SU-DHL-6 (cell line): ENCODE data around the gene KIF5B.

Experiments used
- H2AFZ ChIP-seq: fragments of 200-600 bp; sonication (generic); 2 replicates; pipeline ENCODE4 v1.6.1; 2014; ENCODE audit warnings: low read depth, mild to moderate bottlenecking, moderate library complexity, mixed read lengths, antibody characterized with exemption, low read length; ENCODE audit not compliant: severe bottlenecking
- H3F3A ChIP-seq: fragments of 200-600 bp; shearing (Covaris generic); 2 replicates; pipeline ENCODE4 v1.6.0; 2016; ENCODE audit warnings: antibody characterized with exemption, mild to moderate bottlenecking; ENCODE audit not compliant: insufficient read depth
- H3K27ac ChIP-seq: fragments of 200-600 bp; sonication (generic); 2 replicates; pipeline ENCODE4 v1.5.1; 2016; ENCODE audit warnings: low read depth, mild to moderate bottlenecking, low read length, moderate library complexity, mixed read lengths
- H3K27me3 ChIP-seq: fragments of 200-600 bp; sonication (generic), shearing (Covaris generic); 2 replicates; pipeline ENCODE4 v1.6.0; 2014; ENCODE audit warnings: mild to moderate bottlenecking, low read length
- H3K36me3 ChIP-seq: fragments of 200-600 bp; sonication (generic); 2 replicates; pipeline ENCODE4 v1.6.1; 2014; ENCODE audit warnings: mild to moderate bottlenecking, low read length, mixed read lengths
- H3K4me2 ChIP-seq: fragments of 300-600, 200-600 bp; shearing (Covaris generic), sonication (generic); 2 replicates; pipeline ENCODE4 v1.6.0; 2014; ENCODE audit warnings: low read length, low read depth, mild to moderate bottlenecking; ENCODE audit not compliant: poor library complexity, severe bottlenecking
- H3K4me3 ChIP-seq: fragments of 200-600 bp; sonication (generic); 2 replicates; pipeline ENCODE4 v1.5.1; 2014; ENCODE audit warnings: antibody characterized with exemption, low read length, mild to moderate bottlenecking, mixed read lengths; ENCODE audit not compliant: insufficient read depth, poor library complexity, severe bottlenecking
- H3K79me2 ChIP-seq: fragments of 200-600 bp; sonication (generic); 2 replicates; pipeline ENCODE4 v1.6.1; 2014; ENCODE audit warnings: mild to moderate bottlenecking, low read length, moderate library complexity; ENCODE audit not compliant: insufficient read depth
- H3K9ac ChIP-seq: fragments of 200-600 bp; sonication (generic); 2 replicates; pipeline ENCODE4 v1.7.0; 2014; ENCODE audit warnings: mild to moderate bottlenecking, low read length
- H3K9me2 ChIP-seq: fragments of 200-600 bp; sonication (generic); replicated peaks from 2 replicates; pipeline ENCODE4 v1.6.1; 2014; ENCODE audit warnings: low read length; ENCODE audit not compliant: insufficient read depth
- H3K9me3 ChIP-seq: fragments of 200-600 bp; sonication (generic); 2 replicates; pipeline ENCODE4 v1.6.1; 2014; ENCODE audit warnings: low read length, mixed read lengths; ENCODE audit not compliant: insufficient read depth
- H4K20me1 ChIP-seq: fragments of 200-600 bp; sonication (generic); 2 replicates; pipeline ENCODE4 v1.6.1; 2014; ENCODE audit warnings: low read depth, mild to moderate bottlenecking, antibody characterized with exemption, low read length, moderate library complexity, mixed read lengths
- CTCF ChIP-seq: fragments of 200-600 bp; sonication (generic); IDR thresholded peaks from one replicate; pipeline ENCODE4 v1.5.1; 2017; ENCODE audit warnings: antibody characterized with exemption, mild to moderate bottlenecking, low read length, moderate library complexity; ENCODE audit not compliant: insufficient read depth, poor library complexity, severe bottlenecking
- EZH2phosphoT487 ChIP-seq: fragments of 200-600 bp; sonication (generic), shearing (Covaris generic); conservative IDR thresholded peaks from 2 replicates; pipeline ENCODE4 v1.6.1; 2018; ENCODE audit warnings: mild to moderate bottlenecking, antibody characterized with exemption, low read length, moderate library complexity, mixed read lengths

Gene KIF5B

GRCh38 chr10:32005050-32005449 is 51.2 kb downstream of the KIF5B start:
- Histone ChIP-seq H2AFZ (no peak overlapping the region), H3K27me3 (no peaks in the 10 kb centered on the region), H3K79me2 (no peaks in the 10 kb centered on the region), H3K9me2 (no peaks in the 10 kb centered on the region), H3F3A (peaks cover 12% of the 10 kb centered on the region; the same call in 1 of the 2 replicates), H3K27ac (no peak overlapping the region), H3K36me3 (peaks cover 11% of the 10 kb centered on the region; the same call in 1 of the 2 replicates), H3K4me2 (no peak overlapping the region), H3K9me3 (no peaks in the 10 kb centered on the region), H3K9ac (no peak overlapping the region), H4K20me1 (no peaks in the 10 kb centered on the region; the same call in 1 of the 2 replicates), H3K4me3 (no peak overlapping the region)
- TF ChIP-seq CTCF: peak; percentile 71
- no peak for TF ChIP-seq EZH2phosphoT487

DNA sequence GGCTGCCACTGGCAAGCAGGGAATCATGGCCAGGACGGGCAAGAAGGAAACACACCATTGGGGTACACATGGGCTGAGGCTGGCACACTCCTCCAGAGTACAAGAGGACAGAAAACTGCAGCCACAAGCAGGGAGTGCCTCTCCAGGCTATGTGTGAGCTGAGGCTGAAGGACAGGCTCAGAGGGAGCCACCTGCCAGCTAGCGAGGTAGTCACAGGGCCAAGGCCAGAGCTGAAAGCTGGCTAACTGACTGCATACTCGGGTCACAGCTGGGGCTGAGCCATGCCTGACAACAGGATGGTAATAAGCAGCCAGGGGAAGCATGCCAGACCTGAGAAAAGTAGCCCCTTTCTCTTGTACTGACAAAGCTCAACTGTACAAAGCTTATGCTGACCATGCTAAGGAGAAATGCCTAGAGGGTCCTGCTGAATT is 52.0 kb downstream of the KIF5B start:
- Histone ChIP-seq H3K27ac (no peak overlapping the region), H3K27me3 (no peaks in the 10 kb centered on the region), H3K4me2 (no peak overlapping the region), H3K79me2 (no peaks in the 10 kb centered on the region), H3K9me2 (no peaks in the 10 kb centered on the region), H3K4me3 (no peak overlapping the region), H2AFZ (no peak overlapping the region), H4K20me1 (no peaks in the 10 kb centered on the region; the same call in 1 of the 2 replicates), H3K9ac (no peak overlapping the region), H3K9me3 (no peaks in the 10 kb centered on the region), H3F3A (peaks cover 10% of the 10 kb centered on the region; the same call in 1 of the 2 replicates), H3K36me3 (peaks cover 5% of the 10 kb centered on the region; the same call in 1 of the 2 replicates)
- TF ChIP-seq CTCF: no peak
- no peak for TF ChIP-seq EZH2phosphoT487

GRCh38 chr10:32002531-32002930 is 53.7 kb downstream of the KIF5B start:
- Histone ChIP-seq H3K27ac (no peak overlapping the region), H3K9ac (no peak overlapping the region), H2AFZ (no peak overlapping the region), H3K4me2 (no peak overlapping the region), H3K9me3 (no peaks in the 10 kb centered on the region), H3K4me3 (no peak overlapping the region), H3K27me3 (no peaks in the 10 kb centered on the region), H3K36me3 (no peaks in the 10 kb centered on the region), H3K79me2 (no peaks in the 10 kb centered on the region), H3K9me2 (no peaks in the 10 kb centered on the region), H3F3A (peaks cover 10% of the 10 kb centered on the region; the same call in 1 of the 2 replicates), H4K20me1 (no peaks in the 10 kb centered on the region; the same call in 1 of the 2 replicates)
- TF ChIP-seq CTCF: no peak

- Histone ChIP-seq H3K27ac (no peak overlapping the region), H2AFZ (no peak overlapping the region), H3K4me3 (no peak overlapping the region), H3K4me2 (no peak overlapping the region), H3K9ac (no peak overlapping the region), H3K9me2 (no peaks in the 10 kb centered on the region), H3K27me3 (no peaks in the 10 kb centered on the region), H4K20me1 (no peaks in the 10 kb centered on the region; the same call in 1 of the 2 replicates), H3K36me3 (no peaks in the 10 kb centered on the region), H3K9me3 (no peaks in the 10 kb centered on the region), H3K79me2 (no peaks in the 10 kb centered on the region), H3F3A (peaks cover 6% of the 10 kb centered on the region; the same call in 1 of the 2 replicates)
- TF ChIP-seq CTCF (no peak), EZH2phosphoT487 (no peak)
Observed at GRCh38 chr10:32000937-32001336, 55.3 kb downstream of the KIF5B start.
